HG03196 (cell line): ENCODE data around the gene CDC37L1.

ENCODE experiments used
- ATAC-seq: cut with Tn5 transposase; IDR thresholded peaks from one replicate; pipeline ENCODE4 v1.9.1; 2021; ENCODE audit not compliant: unreplicated experiment

The CDC37L1 gene

DNA sequence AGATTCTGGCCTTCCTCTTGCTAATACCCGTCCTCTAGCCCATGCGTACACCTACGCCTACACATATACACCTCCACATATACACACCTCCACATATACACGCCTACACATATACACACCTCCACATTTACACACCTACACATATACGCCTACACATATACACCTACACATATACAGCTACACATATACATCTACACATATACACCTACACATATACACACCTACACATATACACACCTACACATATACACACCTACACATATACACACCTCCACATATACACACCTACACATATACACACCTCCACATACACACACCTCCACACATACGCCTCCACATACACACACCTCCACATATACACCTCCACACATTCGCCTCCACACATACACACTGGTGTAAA lies 34.5 kb downstream of the CDC37L1 start:
- ATAC-seq, result no peak

DNA sequence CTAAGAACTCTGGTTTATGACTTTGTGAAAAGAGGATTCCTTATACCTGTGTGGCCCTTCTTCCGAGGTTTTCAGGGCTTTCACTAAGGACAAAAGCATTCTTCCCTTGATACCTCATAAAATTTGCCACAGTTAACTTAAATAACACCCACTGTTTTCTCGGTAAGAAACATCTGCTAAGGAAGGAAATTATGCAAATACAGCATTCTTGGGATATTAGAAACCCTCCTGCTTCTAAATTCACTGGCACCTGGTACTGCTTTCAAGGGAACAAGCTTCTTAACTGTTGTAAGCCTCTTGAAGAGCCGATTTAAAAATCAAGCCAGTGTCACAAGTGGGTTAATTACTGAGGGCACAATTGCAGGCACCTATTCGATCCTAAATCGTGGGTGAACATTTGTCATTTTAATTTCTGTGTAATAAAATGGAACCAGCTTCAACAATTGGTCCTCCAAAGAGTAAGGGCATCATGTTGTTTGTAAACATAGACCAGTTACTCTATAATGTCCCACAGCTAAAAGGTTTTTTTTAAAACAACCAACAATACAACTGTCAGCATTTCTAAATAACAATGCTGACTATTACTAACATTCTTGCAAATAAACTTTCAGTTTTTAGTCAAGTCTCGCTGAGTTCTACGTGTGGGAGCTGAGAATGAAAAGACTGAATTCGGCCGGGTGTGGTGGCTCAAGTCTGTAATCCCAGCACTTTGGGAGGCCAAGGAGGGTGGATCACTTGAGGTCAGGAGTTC lies 35.1 kb downstream of the CDC37L1 start:
- ATAC-seq, result no peak

DNA sequence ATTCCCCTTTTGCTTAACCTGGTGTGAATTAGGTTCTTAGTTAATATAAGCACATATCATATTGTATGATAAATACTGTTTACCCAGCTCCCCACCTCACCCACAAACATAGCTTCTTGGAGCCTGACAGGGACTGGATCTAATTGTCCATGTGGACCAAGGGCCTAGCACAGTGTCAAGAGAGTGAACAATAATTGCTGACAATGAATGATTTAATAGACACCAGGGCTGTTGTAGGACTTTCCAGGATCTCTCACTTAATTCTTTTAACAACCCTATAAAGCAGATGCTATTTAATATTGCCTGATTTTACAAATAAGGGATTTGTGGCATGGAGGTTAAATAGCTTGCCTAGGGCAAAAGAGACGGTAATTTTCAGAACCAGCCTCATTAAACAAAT lies 36.8 kb downstream of the CDC37L1 start:
- ATAC-seq, result no peak

GRCh38 chr9:4717815-4718214 lies 38.4 kb downstream of the CDC37L1 start:
- no peak for ATAC-seq

- ATAC-seq, result no peak
These were observed 39.5 kb downstream of the CDC37L1 start for GRCh38 chr9:4718911-4719310.

GRCh38 chr9:4721736-4722135 lies 42.4 kb downstream of the CDC37L1 start:
- no peak for ATAC-seq

DNA sequence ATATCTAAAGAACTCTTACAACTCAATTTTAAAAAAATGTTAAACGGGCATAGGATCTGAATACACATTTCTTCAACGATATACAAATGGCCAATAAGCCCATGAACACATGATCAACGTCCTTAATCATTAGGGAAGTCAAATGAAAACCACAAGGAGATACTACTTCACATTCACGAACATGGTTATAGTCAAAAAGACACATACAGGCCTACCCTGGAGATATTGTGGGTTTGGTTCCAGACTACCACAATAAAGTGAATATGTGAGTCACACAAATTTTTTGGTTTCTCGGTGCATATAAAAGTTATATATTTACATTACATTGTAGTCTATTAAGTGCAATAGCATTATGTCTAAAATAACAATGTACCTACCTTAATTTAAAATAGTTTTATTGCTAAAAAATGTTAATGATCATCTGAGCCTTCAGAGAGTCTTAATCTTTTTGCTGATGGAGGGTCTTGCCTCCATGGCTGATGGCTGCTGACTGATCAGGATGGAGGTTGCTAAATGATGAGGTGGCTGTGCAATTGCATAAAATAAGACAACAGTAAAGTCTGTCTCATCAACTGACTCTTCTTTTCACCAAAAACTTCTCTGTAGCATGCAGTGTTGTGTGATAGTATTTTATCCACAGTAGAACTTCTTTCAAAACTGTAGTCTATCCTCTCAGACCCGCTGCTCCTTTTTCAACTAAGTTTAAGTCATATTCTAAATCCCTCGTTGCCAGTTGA lies 46.5 kb downstream of the CDC37L1 start:
- ATAC-seq, result no peak

DNA sequence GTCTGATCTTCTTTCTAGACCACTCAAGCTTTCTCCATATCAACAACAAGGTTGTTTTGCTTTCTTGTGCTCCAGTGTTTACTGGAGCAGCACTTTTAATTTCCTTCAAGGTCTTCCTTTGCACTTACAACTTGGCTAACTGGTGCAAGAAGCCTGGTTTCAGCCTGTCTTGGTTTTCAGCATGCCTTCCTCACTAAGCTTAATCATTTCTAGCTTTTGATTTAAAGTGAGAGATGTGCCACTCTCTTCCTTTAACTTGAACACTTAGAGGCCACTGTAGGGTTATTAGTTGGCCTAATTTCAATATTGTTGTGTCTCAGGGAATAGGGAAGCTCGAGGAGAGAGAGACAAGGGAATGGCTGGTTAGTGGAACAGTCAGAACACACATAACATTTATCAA lies 48.2 kb downstream of the CDC37L1 start:
- ATAC-seq, result no peak

- no peak for ATAC-seq
These were observed 53.5 kb downstream of the CDC37L1 start for GRCh38 chr9:4732890-4733289.

GRCh38 chr9:4734150-4734549 lies 54.8 kb downstream of the CDC37L1 start:
- no peak for ATAC-seq

- no peak for ATAC-seq
These were observed 59.7 kb downstream of the CDC37L1 start for GRCh38 chr9:4738866-4739586.

- no peak for ATAC-seq
These were observed 60.4 kb downstream of the CDC37L1 start for GRCh38 chr9:4739587-4740387.

DNA sequence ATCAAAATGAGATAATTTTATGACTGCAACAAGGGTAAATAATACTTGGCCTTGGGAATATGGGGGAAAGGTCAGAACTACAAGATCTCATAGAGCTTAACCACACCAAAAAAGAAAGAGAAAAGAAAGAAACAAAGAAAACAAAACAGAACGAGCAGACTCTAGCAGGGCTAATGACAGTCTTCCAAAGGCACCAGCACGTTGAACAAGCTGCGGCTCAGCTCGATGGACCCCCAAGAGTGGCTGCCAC lies 60.9 kb downstream of the CDC37L1 start:
- no peak for ATAC-seq

GRCh38 chr9:4740638-4741364 lies 61.4 kb downstream of the CDC37L1 start, which contains the start of gene AK3:
Gene AK3 (minus strand): TSS chr9:4741202. CDS start chr9:4741087, 115 bp downstream.
- ATAC-seq, result peak; percentile 87

DNA sequence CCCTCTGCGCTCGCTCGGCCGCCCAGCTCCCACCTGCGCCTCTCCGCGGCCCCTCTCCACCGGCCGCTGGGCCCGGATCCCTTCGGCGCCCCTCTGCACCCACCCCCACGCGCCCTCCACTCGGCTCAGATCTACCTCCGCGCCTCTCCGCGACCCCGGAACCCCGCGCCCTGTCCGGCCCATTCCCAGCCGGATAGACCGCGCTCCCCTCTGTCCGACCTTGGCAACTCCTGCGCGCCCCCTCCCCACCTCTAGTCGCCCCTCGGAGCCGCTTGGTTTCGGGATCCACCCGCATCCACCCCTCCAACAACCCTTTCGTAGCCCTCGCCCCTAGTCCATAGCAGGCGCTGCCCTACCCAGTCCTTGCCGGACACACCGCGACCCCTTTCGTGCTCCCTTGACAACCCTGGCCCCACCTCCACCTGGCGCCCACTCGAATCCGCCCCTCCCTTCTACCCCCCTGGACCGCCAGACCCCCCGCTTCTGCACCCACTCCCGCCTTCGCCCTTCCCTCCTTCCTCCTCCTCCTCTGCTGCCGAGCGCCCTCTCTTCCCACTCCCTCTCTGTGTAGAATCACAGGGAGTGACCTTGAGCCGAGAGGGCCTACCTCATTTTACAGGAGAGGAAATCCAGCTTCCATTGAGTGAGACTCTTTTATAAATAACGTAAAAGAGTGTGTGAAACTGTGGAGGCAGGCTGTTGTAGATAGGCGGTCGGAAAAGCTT lies 62.2 kb downstream of the CDC37L1 start:
- ATAC-seq, result no peak

GRCh38 chr9:4742246-4742645 lies 62.9 kb downstream of the CDC37L1 start:
- no peak for ATAC-seq

DNA sequence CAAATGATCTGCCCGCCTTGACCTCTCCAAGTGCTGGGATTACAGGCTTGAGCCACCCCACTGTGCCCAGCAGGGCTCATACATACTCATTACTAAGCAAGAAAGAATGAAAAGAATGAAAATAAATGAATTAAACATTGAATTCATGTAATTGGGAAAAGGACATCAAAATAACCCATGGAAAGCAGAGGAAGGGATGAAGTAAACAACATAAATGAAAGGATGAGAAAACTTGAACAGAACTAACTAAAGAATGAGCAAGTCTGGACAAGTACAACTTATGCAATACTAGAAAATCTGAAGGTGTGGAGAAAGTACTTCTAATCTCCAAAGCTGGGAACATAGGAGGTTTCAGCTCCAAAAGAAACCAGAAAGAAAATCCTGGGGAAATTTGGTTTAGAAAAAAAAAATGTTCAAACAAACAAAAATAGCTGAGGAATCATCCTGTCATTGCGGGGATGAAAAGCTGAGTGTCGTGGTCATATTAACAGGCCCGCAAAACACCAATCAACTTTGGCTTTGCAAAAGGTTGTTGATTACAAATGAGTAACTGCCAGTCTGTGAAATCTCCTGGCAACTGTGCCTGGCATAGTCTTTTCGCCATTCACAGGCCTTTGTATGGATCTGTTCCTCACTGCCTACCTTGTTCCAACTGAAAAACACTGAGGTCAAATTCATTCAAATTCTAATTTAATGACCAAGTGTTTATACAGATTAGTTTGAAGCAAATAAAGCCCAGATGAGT lies 63.9 kb downstream of the CDC37L1 start:
- ATAC-seq, result no peak

DNA sequence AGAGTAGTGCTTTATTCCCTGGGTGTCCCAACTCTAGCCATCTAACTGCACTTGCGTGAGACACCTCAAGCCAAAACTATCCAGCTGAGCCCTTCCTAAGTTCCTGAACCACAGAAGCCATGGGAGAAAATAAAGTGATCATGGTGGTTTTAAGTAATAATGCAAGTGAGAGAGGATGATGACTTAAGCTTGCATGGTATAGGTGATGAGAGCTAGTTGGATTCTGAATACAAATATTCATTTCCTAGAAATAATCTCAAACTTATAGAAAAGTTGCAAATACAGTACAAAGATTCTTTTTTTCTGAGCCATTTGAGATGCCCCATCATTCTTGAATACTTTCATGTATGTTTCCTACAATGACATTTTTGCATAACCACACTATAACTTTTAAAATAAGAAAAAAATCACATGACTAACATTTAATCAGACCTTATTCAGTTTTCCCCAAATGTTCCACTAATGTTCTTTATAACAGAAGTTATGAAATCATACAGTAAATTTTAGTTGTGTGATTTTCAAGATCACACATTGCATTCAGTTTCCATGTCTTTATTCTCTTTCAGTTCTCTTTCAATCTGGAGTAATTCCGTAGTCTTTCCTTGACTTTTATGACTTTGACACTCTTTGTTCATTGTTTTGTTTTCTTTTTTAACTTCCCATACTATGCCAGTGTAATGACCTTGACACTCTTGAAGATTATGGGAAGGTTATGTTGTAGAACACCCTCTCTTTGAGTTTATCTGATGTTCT lies 67.1 kb downstream of the CDC37L1 start:
- ATAC-seq, result no peak

- no peak for ATAC-seq
These were observed 69.2 kb downstream of the CDC37L1 start for GRCh38 chr9:4748612-4749011.
